Thyroid gland (tissue), 4 donors: ENCODE results near the gene GARNL3.

ENCODE experiments used
- POLR2A ChIP-seq, 2 donors: fragments of 450-650 bp; IDR thresholded peaks; one replicate each; pipeline ENCODE4 v1.6.1; 2017; ENCODE audit warnings: antibody characterized with exemption in 2 of 2, mild to moderate bottlenecking in 2 of 2, moderate library complexity in 1 of 2
- TF ChIP-seq, protein P1 (sequence below), 6 experiments: fragments of 200-600 bp in 3 of 6; fragments of 450-650 bp in 3 of 6; sonication (generic) in 3 of 6; IDR thresholded peaks; one replicate each; pipeline ENCODE4 v1.5.1; 2016 to 2019; ENCODE audit warnings: antibody characterized with exemption in 6 of 6, mild to moderate bottlenecking in 2 of 6, inconsistent platforms in 1 of 6, moderate library complexity in 1 of 6

DNA sequence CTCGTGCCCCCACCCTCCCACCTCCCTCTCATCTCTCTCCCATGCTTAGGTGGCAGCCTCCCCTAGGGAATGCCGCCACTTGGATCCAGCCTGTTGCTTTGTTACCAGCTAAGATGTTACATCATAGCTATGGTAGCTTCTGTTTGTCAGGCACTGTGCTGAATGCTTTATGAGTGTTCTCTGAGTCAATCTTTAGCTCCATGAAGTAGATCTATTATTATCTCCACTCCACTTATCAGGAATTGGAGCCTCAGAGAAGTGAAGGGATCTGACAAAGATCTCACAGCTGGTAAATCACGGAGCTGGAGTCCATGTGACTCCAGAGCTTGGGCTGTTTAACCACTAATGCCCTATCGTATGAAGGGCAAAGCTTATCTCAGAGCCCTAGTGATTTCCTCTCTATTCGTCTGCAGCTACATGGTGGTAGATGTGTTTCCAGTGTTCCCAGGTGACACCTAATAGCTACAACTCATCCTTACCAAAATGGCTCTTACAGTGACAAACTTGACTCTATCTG is 54.1 kb downstream of the GARNL3 start:
- TF ChIP-seq, protein P1, sequence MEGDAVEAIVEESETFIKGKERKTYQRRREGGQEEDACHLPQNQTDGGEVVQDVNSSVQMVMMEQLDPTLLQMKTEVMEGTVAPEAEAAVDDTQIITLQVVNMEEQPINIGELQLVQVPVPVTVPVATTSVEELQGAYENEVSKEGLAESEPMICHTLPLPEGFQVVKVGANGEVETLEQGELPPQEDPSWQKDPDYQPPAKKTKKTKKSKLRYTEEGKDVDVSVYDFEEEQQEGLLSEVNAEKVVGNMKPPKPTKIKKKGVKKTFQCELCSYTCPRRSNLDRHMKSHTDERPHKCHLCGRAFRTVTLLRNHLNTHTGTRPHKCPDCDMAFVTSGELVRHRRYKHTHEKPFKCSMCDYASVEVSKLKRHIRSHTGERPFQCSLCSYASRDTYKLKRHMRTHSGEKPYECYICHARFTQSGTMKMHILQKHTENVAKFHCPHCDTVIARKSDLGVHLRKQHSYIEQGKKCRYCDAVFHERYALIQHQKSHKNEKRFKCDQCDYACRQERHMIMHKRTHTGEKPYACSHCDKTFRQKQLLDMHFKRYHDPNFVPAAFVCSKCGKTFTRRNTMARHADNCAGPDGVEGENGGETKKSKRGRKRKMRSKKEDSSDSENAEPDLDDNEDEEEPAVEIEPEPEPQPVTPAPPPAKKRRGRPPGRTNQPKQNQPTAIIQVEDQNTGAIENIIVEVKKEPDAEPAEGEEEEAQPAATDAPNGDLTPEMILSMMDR (IDR thresholded peaks at IDR 0.05) = no peak
- TF ChIP-seq POLR2A (IDR thresholded peaks at IDR 0.05) = no peak
